ENCODE measurements around the gene IL17RE. TPM values are rescaled to one million over a fixed set of nuclear protein-coding genes. Genes with fewer than 3 reads are reported as not detected.

Gene IL17RE
- total RNA-seq = 0.31 TPM

GRCh38 chr3:9902372-9903237 is at the start of gene IL17RE:
Gene IL17RE, plus strand, starts transcription at chr3:9902848. Its CDS starts 85 bp downstream, at chr3:9902933.

GRCh38 chr3:9879830-9880549 is 22.7 kb upstream of the IL17RE start, which contains the start of gene CIDEC:
Gene CIDEC, minus strand, starts transcription at chr3:9880253. Its CDS starts 1,767 bp downstream, at chr3:9878486.

GRCh38 chr3:9890249-9891071 is 12.2 kb upstream of the IL17RE start, which contains the start of gene JAGN1:
Gene JAGN1, plus strand, starts transcription at chr3:9890610. Its CDS starts 113 bp downstream, at chr3:9890723.

GRCh38 chr3:9916734-9917680 is 14.4 kb downstream of the IL17RE start, which contains the start of gene IL17RC:
Gene IL17RC, plus strand, starts transcription at chr3:9917098. Its CDS starts 218 bp downstream, at chr3:9917316.

GRCh38 chr3:9933561-9934234 is 31.1 kb downstream of the IL17RE start, which contains the start of gene CRELD1:
Gene CRELD1, plus strand, starts transcription at chr3:9933834. Its CDS starts 605 bp downstream, at chr3:9934439.

GRCh38 chr3:9951962-9952805 is 49.5 kb downstream of the IL17RE start, which contains the start of gene PRRT3:
Gene PRRT3, minus strand, starts transcription at chr3:9952408. Its CDS starts 2,293 bp downstream, at chr3:9950115.

Small RNAs within 50 kb of the gene (small RNA-seq; reads per million reads assigned to genes)
- gene RNU6-882P (ENCODE audit: low replicate concordance) = not detected

Other genes with a start within 250 kb of the IL17RE start
- gene CPNE9, start 199.0 kb upstream of the IL17RE start, total RNA-seq = 0.31 TPM
- gene BRPF1, start 171.1 kb upstream of the IL17RE start, total RNA-seq = 23.5 TPM
- 113 TPM for gene OGG1, start 152.9 kb upstream of the IL17RE start, total RNA-seq
- gene CAMK1, start 132.9 kb upstream of the IL17RE start, total RNA-seq = 38.5 TPM
- 35.7 TPM for gene TADA3, start 110.4 kb upstream of the IL17RE start, total RNA-seq
- gene ARPC4, start 109.8 kb upstream of the IL17RE start, total RNA-seq = 117 TPM
- gene TTLL3, start 92.6 kb upstream of the IL17RE start, total RNA-seq = 60.1 TPM
- 35.1 TPM for gene RPUSD3, start 58.8 kb upstream of the IL17RE start, total RNA-seq
- not detected for gene CIDEC, start 22.6 kb upstream of the IL17RE start, total RNA-seq
- 14.4 TPM for gene JAGN1, start 12.2 kb upstream of the IL17RE start, total RNA-seq
- gene IL17RC, start 14.2 kb downstream of the IL17RE start, total RNA-seq = 6.6 TPM
- 31.0 TPM for gene CRELD1, start 31.0 kb downstream of the IL17RE start, total RNA-seq
- gene PRRT3, start 49.6 kb downstream of the IL17RE start, total RNA-seq = 4.1 TPM
- 26.6 TPM for gene EMC3, start 84.0 kb downstream of the IL17RE start, total RNA-seq
- 7.8 TPM for gene FANCD2, start 123.6 kb downstream of the IL17RE start, total RNA-seq
- not detected for gene FANCD2OS, start 205.4 kb downstream of the IL17RE start, total RNA-seq
- gene BRK1, start 212.8 kb downstream of the IL17RE start, total RNA-seq = 70.1 TPM
- 93.3 TPM for gene VHL, start 238.9 kb downstream of the IL17RE start, total RNA-seq

Data from parietal lobe (tissue), 2 donors.